ENCODE data around the gene LDB3.

LDB3 gene

GRCh38 chr10:86681047-86681446, 12.7 kb downstream of the LDB3 start:
- no peak overlapping the region for H3K4me3 ChIP-seq (ENCODE audit: low read depth, low read length)
- TF ChIP-seq CTCF (IDR thresholded peaks at IDR 0.05; ENCODE audit: borderline replicate concordance, insufficient read depth, low read depth, low read length): no peak

- no peak for TF ChIP-seq CTCF (IDR thresholded peaks at IDR 0.05; ENCODE audit: borderline replicate concordance, insufficient read depth, low read depth, low read length)
- no peak overlapping the region for H3K4me3 ChIP-seq (ENCODE audit: low read depth, low read length)
These were observed 13.5 kb downstream of the LDB3 start for GRCh38 chr10:86681722-86682386.

GRCh38 chr10:86682675-86683074, 14.4 kb downstream of the LDB3 start:
- H3K4me3 ChIP-seq (ENCODE audit: low read depth, low read length): no peak overlapping the region
- TF ChIP-seq CTCF (IDR thresholded peaks at IDR 0.05; ENCODE audit: borderline replicate concordance, insufficient read depth, low read depth, low read length): no peak

GRCh38 chr10:86684331-86685097, 16.2 kb downstream of the LDB3 start:
- H3K4me3 ChIP-seq (ENCODE audit: low read depth, low read length): no peak overlapping the region
- TF ChIP-seq CTCF (IDR thresholded peaks at IDR 0.05; ENCODE audit: borderline replicate concordance, insufficient read depth, low read depth, low read length): no peak

- no peak for TF ChIP-seq CTCF (IDR thresholded peaks at IDR 0.05; ENCODE audit: borderline replicate concordance, insufficient read depth, low read depth, low read length)
- no peak overlapping the region for H3K4me3 ChIP-seq (ENCODE audit: low read depth, low read length)
These were observed 17.1 kb downstream of the LDB3 start for GRCh38 chr10:86685416-86685815.

GRCh38 chr10:86685893-86686632, 17.8 kb downstream of the LDB3 start:
- no peak overlapping the region for H3K4me3 ChIP-seq (ENCODE audit: low read depth, low read length)
- TF ChIP-seq CTCF (IDR thresholded peaks at IDR 0.05; ENCODE audit: borderline replicate concordance, insufficient read depth, low read depth, low read length): no peak
